Measurements from ENCODE around the gene PLA2G2C.

- TF ChIP-seq POLR2A (IDR thresholded peaks at IDR 0.05) (no peak), CTCF (IDR thresholded peaks at IDR 0.05) (no peak), POLR2AphosphoS5 (IDR thresholded peaks at IDR 0.05) (no peak), EP300 (IDR thresholded peaks at IDR 0.05) (no peak)
Measured at GRCh38 chr1:20117236-20117635, 69.1 kb downstream of the PLA2G2C start.
